Endothelial cell of umbilical vein (primary cell): Measurements from ENCODE around the gene KIF5C. TPM values are rescaled to one million over a fixed set of nuclear protein-coding genes. Genes with fewer than 3 reads are reported as not detected.

Experiments used
- polyA plus RNA-seq, 4 experiments: library from polyadenylated mRNA; depleted of rRNA in 3 of 4; stranded (reverse) in 3 of 4; unstranded in 1 of 4; fragments of >200 nt; gene quantifications; 2 replicates each; pipeline versions ENCODE4 v1.2.1 to v1.2.3, GENCODE V29; 2011 to 2012; ENCODE audit warnings: missing spikeins in 1 of 4
- small RNA-seq: library from RNA; depleted of rRNA; stranded (forward); fragments of <200 nt; gene quantifications from one replicate; pipeline ENCODE3, GENCODE V24; 2012; ENCODE audit warnings: low replicate concordance, low read depth; ENCODE audit not compliant: insufficient read depth, insufficient read length
- total RNA-seq: library from RNA; stranded (reverse); gene quantifications from 2 replicates; pipeline ENCODE4 v1.2.3, GENCODE V29; 2021

Gene KIF5C
- total and polyA plus RNA-seq, 2 donors (not counting 3 experiments of a cell fraction or from before 2014, with no cell fraction given), result 0.01 to 0.55 TPM

Small RNAs within 50 kb of the gene (small RNA-seq; reads per million reads assigned to genes)
- not detected for gene RNU2-9P
- not detected for gene UBBP3

Other genes starting within 250 kb of the KIF5C start
- gene EPC2, start 230.5 kb upstream of the KIF5C start, total RNA-seq, result 24.3 and 25.2 TPM in 2 replicates
- 14.6 and 15.1 TPM in 2 replicates for gene EPC2, start 230.5 kb upstream of the KIF5C start, polyA plus RNA-seq
- not detected in 2 replicates for gene LYPD6B, start 163.5 kb downstream of the KIF5C start, total RNA-seq
- not detected in 2 replicates for gene LYPD6B, start 163.5 kb downstream of the KIF5C start, polyA plus RNA-seq